GM10248 (cell line): ENCODE data around the gene ANKS3.

ENCODE experiments used
- CTCF ChIA-PET: fragments of 300-600 bp; sonication (Branson Sonifier 250); formaldehyde crosslinking; extraction: SDS; loops from one replicate; lab custom pipeline; 2021; ENCODE audit warnings: antibody characterized with exemption; lab: Yijun Ruan, JAX
- POLR2A ChIA-PET: fragments of 350-650 bp; sonication (Branson Sonifier 250); formaldehyde crosslinking; extraction: SDS; loops from one replicate; lab custom pipeline; 2020; ENCODE audit warnings: antibody characterized with exemption; lab: Yijun Ruan, JAX
- DNase-seq: peaks from one replicate; pipeline ENCODE4 v3.0.0; 2012; ENCODE audit errors: extremely low spot score
- TF ChIP-seq, protein P1 (sequence below): IDR thresholded peaks from 2 replicates; pipeline ENCODE4 v1.5.1; 2012; ENCODE audit warnings: mild to moderate bottlenecking, low read depth; ENCODE audit errors: extremely low read depth, missing control alignments, control extremely low read depth

ANKS3 gene

GRCh38 chr16:4718466-4718865 lies 15.6 kb downstream of the ANKS3 start:
- POLR2A ChIA-PET, result no interaction called here
- TF ChIP-seq, protein P1, sequence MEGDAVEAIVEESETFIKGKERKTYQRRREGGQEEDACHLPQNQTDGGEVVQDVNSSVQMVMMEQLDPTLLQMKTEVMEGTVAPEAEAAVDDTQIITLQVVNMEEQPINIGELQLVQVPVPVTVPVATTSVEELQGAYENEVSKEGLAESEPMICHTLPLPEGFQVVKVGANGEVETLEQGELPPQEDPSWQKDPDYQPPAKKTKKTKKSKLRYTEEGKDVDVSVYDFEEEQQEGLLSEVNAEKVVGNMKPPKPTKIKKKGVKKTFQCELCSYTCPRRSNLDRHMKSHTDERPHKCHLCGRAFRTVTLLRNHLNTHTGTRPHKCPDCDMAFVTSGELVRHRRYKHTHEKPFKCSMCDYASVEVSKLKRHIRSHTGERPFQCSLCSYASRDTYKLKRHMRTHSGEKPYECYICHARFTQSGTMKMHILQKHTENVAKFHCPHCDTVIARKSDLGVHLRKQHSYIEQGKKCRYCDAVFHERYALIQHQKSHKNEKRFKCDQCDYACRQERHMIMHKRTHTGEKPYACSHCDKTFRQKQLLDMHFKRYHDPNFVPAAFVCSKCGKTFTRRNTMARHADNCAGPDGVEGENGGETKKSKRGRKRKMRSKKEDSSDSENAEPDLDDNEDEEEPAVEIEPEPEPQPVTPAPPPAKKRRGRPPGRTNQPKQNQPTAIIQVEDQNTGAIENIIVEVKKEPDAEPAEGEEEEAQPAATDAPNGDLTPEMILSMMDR, result no peak
- CTCF ChIA-PET, result no interaction called here
- DNase-seq, result no peak

- ChIA-PET POLR2A (interaction anchor here (0.6 kb wide), 1 partner anchor 73 kb away, joined by 8 read pairs; the partner anchor contains the start of gene SEPTIN12), CTCF (interaction anchor here (1.1 kb wide), 1 partner anchor 15 kb away, joined by 3 read pairs; no protein-coding TSS in a partner anchor)
- TF ChIP-seq, protein P1, result no peak
- DNase-seq, result no peak
Measured at GRCh38 chr16:4714996-4715395, 19.1 kb downstream of the ANKS3 start.

GRCh38 chr16:4713663-4714501 lies 20.2 kb downstream of the ANKS3 start:
- ChIA-PET POLR2A (interaction anchor here (0.6 kb wide), 1 partner anchor 75 kb away, joined by 8 read pairs; the partner anchor contains the start of gene SEPTIN12), CTCF (interaction anchor here (1.6 kb wide), 1 partner anchor 33 kb away, joined by 3 read pairs; no protein-coding TSS in a partner anchor)
- DNase-seq, result no peak
- TF ChIP-seq, protein P1, result no peak

DNA sequence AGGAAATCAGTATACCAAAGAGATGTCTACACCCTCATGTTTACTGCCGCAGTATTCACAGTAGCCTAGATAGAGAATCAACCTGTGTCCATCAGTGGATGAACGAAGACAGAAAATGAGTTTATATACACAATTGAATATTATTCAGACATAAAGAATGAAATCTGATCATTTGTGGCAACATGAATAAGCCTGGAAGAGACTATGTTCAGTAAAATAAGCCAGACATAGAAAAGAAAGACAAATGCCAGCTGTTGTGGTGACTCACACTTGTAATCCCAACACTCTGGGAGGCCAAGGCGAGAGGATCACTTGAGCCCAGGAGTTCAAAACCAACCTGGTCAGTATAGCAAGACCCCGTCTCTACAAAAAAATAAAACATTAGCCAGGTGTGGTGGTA lies 24.6 kb downstream of the ANKS3 start:
- ChIA-PET POLR2A (no interaction called here), CTCF (interaction anchor here (1.1 to 1.6 kb wide), 4 partner anchors 16 to 59 kb away, joined by 3 to 5 read pairs (median 4); partner anchors contain the start of genes ANKS3, DNAAF8 and NUDT16L1)
- TF ChIP-seq, protein P1, result no peak
- DNase-seq, result no peak

DNA sequence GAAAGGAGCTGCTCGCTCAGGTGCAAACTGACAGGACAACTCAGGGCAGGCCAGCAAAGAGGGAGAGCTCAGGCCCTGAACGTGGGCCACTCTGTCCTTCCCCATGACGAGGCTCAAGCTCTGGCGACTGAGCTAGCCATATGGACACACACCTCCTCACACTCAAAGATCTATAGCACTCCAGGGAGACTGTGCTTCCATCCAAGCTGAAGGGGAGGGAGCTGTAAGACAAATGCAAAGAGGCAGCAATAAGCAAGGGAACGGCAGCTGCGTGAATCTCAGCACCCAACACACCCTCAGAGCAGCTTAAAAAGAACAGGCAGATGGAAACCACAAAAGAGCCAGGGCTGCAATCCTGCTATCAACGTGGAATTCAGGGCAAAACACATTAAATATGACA lies 27.2 kb downstream of the ANKS3 start:
- ChIA-PET POLR2A (interaction anchor here (0.7 kb wide), 1 partner anchor 86 kb away, joined by 5 read pairs; no protein-coding TSS in a partner anchor), CTCF (interaction anchor here (1.2 to 3.1 kb wide), 4 partner anchors 10 to 41 kb away, joined by 3 to 11 read pairs (median 5); partner anchors contain the start of gene NUDT16L1)
- TF ChIP-seq, protein P1, result no peak
- no peak for DNase-seq

DNA sequence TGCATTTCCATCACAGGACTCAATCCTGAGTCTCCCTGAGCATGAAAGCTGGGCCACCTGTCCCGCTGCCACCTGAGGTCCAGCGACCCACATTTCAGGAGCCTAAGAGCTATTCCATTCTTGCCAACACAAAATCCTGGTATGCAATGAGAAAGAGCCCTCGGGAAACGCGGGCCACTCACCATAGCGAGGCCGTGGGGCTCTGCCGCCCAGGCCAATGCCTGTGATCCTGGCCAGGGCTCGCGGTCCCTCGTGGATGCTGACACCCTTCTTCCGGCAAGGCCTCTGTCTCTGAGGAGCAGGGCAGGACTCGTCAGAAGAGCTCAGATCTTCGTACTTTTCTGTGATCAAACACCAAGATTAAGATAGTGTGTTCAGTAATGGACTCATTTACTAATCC lies 29.2 kb downstream of the ANKS3 start:
- no peak for DNase-seq
- TF ChIP-seq, protein P1, result no peak
- ChIA-PET POLR2A (no interaction called here), CTCF (interaction anchor here (1.0 to 3.1 kb wide), 4 partner anchors 9 to 205 kb away, joined by 3 to 11 read pairs (median 4); partner anchors contain the start of gene NUDT16L1)
